Measurements from ENCODE around the gene NAA25.
"Not testable (repeated sequence)": the region's sequence is repeated elsewhere in the genome, so short reads cannot be mapped to it uniquely, and the experiment has no call there.

The NAA25 gene

GRCh38 chr12:112116232-112117060 lies 7.9 kb upstream of the NAA25 start:
- peak; percentile 68 for DNase-seq (ENCODE audit: low spot score)

DNA sequence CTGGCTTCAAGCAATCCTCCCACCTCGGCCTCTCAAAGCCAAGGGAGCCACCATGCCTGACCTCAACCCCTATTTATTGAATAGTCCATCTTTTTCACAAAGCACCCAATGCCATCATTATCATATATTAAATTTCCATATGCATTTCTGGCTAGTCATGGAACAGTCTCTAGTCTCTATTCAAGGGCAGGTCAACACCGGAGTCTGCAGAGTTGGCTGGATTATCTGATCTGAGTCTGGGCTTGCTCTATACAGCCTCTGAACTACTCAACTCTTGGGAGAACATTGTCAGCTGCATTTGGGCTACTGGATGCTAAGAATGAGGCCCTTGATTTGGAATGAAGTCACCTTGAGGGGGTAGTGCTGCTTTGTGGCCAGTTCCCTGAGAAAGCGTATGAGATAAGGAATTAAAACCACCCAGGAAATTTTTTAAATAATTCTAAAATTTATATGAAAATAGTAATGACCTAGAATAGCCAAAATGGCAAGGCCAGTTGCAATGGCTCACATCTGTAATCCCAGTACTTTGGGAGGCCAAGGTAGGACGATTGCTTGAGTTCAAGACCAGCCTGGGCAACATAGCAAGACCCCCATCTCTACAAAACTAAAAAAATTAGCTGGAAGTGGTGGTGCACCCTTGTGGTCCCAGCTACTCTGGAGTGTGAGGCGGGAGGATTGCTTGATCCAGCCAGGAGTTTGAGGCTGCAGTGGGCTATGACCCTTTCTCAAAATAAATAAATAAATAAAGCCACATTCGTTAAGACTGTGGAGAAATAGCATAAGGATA lies 6.9 kb upstream of the NAA25 start:
- DNase-seq (ENCODE audit: low spot score) = no peak

- DNase-seq (ENCODE audit: low spot score) = no peak
These were observed 4.0 kb upstream of the NAA25 start for GRCh38 chr12:112112409-112113133.

DNA sequence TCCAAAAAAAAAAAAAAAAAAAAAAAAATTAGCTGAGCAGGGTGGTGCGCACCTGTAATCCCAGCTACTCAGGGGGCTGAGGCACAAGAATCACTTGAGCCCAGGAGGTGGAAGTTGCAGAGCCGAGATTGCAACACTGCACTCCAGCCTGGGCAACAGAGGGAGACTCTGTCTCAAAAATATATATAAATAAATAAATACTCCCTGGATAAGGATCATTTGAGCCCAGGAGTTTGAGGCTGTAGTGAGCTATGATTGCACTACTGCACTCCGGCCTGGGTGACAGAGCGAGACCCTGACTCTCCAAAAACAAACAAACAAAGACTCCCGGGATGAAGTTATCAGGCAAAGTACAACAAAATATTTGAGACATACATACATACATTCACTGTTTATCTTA lies 3.3 kb upstream of the NAA25 start:
- DNase-seq (ENCODE audit: low spot score) = no peak

GRCh38 chr12:112110787-112111662 lies 2.4 kb upstream of the NAA25 start:
- DNase-seq (ENCODE audit: low spot score) = not testable (repeated sequence)

GRCh38 chr12:112107306-112108201 lies 1.0 kb downstream of the NAA25 start:
- DNase-seq (ENCODE audit: low spot score) = peak; percentile 68

GRCh38 chr12:112105891-112106290 lies 2.7 kb downstream of the NAA25 start:
- no peak for DNase-seq (ENCODE audit: low spot score)

- no peak for DNase-seq (ENCODE audit: low spot score)
These were observed 4.7 kb downstream of the NAA25 start for GRCh38 chr12:112103758-112104503.

GRCh38 chr12:112102746-112103145 lies 5.8 kb downstream of the NAA25 start:
- DNase-seq (ENCODE audit: low spot score) = not testable (repeated sequence)

GRCh38 chr12:112102127-112102526 lies 6.5 kb downstream of the NAA25 start:
- no peak for DNase-seq (ENCODE audit: low spot score)

DNA sequence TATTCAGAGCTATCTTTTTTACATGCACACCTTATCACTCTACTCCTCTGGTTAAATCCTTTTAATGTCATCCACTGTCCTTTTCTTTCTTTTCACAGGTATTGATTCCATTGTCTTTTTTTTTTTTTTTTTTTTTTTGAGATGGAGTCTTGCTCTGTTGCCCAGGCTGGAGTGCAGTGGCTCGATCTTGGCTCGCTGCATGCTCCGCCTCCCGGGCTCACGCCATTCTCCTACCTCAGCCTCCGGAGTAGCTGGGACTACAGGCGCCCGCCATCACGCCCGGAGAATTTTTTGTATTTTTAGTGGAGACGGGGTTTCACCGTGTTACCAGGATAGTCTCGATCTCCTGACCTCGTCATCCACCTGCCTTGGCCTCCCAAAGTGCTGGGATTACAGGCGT lies 8.1 kb downstream of the NAA25 start:
- not testable (repeated sequence) for DNase-seq (ENCODE audit: low spot score)

GRCh38 chr12:112097641-112098040 lies 10.9 kb downstream of the NAA25 start:
- no peak for DNase-seq (ENCODE audit: low spot score)

GRCh38 chr12:112096667-112097066 lies 11.9 kb downstream of the NAA25 start:
- DNase-seq (ENCODE audit: low spot score) = no peak

- no peak for DNase-seq (ENCODE audit: low spot score)
These were observed 12.5 kb downstream of the NAA25 start for GRCh38 chr12:112096070-112096469.

- no peak for DNase-seq (ENCODE audit: low spot score)
These were observed 17.0 kb downstream of the NAA25 start for GRCh38 chr12:112091563-112091962.

GRCh38 chr12:112087851-112088250 lies 20.7 kb downstream of the NAA25 start:
- no peak for DNase-seq (ENCODE audit: low spot score)

DNA sequence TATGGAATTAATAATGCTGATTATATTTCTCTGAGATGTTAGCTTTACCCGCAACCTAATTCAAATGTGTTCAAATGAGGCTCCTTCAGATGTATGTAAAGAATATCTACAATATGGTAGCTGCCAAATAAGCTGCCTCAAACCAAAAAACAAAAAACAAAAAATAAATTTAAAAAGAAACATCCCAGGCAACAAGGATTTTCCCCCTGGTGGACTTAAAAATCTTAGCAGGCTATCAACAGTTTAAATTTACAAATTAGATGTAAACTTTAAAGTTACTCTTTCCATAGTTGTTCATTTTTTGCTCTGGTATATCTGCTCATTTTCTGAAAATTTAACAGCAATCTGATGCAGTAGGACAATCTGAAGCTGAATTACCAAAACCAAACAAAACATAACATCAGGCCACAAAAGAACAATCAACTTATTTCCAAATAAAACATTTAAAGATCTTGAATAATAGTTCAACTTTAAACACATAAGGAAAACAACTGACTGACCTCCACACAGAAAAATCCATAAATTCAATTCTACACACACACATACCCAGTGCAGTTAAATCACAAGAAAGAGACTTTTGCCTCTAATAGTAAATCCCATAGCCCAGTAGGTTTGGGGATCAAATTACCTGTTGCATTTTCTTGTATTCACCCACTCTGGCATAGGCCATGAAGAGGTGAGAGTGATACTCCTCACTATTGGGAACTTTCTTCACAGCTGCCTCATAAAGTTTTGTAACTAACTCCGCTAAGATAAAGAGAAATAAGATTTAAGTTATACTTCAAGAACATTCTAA lies 21.3 kb downstream of the NAA25 start:
- no peak for DNase-seq (ENCODE audit: low spot score)

DNA sequence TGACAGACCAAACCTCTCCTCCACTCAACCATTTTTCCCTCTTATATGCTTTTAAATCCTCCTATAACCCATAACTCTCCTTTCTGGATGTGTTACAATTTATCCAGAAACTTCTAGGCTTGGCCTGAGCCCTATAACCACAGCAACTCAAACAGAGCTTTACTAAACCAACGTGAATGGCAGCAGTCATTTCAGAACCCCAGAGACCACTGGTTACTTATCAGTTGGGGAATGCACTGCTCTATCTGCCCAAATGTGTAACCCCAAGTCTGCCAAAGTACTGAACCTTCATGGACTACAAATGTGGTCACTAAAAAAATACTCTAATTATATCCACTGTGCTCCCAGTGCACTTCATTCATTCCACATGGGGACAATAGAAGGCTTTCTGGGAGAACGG lies 42.0 kb downstream of the NAA25 start:
- DNase-seq (ENCODE audit: low spot score) = no peak

DNA sequence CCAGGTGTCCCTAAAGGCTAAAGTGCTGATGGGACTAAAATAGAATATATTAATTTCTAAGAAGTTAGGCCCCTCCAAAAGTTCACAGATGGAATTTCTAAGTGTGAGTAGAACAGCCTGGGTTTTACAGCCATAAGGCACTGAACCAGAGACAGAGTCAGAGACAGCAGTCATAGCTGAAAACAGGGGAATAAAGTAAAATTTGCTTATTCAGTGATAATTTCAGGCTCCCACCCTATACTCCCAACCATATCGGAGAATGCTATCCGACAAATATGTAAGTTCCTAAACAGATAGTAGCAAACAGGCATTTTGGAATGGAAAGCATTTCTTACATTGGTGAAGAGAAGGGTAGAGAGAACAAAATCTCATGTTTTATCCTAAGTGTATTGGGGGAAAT lies 45.3 kb downstream of the NAA25 start:
- DNase-seq (ENCODE audit: low spot score) = no peak

Data from NAMALWA (cell line).